Prostate gland (tissue), 2 donors: ENCODE data around the gene HOATZ. TPM values are rescaled to one million over a fixed set of nuclear protein-coding genes. Genes with fewer than 3 reads are reported as not detected.

Experiments used
- DNase-seq: peaks from one replicate; pipeline ENCODE4 v3.0.0-alpha.2; 2019; ENCODE audit warnings: low spot score
- H3K27ac ChIP-seq, 2 donors: fragments of 200-600 bp; sonication (generic); 2 replicates each; pipeline ENCODE4 v1.5.1; 2017 to 2019
- H3K27me3 ChIP-seq: fragments of 200-600 bp; sonication (generic); replicated peaks from 2 replicates; pipeline ENCODE4 v1.5.1; 2019; ENCODE audit not compliant: insufficient read depth
- H3K36me3 ChIP-seq, 2 donors: fragments of 200-600 bp; sonication (generic); 1 replicate in 1 of 2; 2 replicates in 1 of 2; pipeline versions ENCODE4 v1.5.1 to v1.8.1; 2017 to 2019
- H3K4me1 ChIP-seq: fragments of 200-600 bp; sonication (generic); replicated peaks from 2 replicates; pipeline ENCODE4 v1.5.1; 2019
- H3K4me3 ChIP-seq, 2 donors: fragments of 200-600 bp; sonication (generic); 2 replicates each; pipeline ENCODE4 v1.5.1; 2017 to 2019
- H3K9me3 ChIP-seq: fragments of 200-600 bp; sonication (generic); 2 replicates; pipeline ENCODE4 v1.5.1; 2017
- CTCF ChIP-seq, 4 experiments: fragments of 200-600 bp in 2 of 4; fragments of 450-650 bp in 2 of 4; sonication (generic) in 2 of 4; IDR thresholded peaks; 1 replicate in 3 of 4; 2 replicates in 1 of 4; pipeline ENCODE4 v1.5.1; 2016 to 2019; ENCODE audit warnings: antibody characterized with exemption in 4 of 4, mild to moderate bottlenecking in 2 of 4, moderate library complexity in 2 of 4
- POLR2A ChIP-seq: fragments of 450-650 bp; IDR thresholded peaks from one replicate; pipeline ENCODE4 v1.6.1; 2016; ENCODE audit warnings: antibody characterized with exemption, mild to moderate bottlenecking
- POLR2AphosphoS5 ChIP-seq: sonication (generic); formaldehyde crosslinking; IDR thresholded peaks from one replicate; pipeline ENCODE4 v1.6.1; 2017; ENCODE audit warnings: antibody characterized with exemption
- WGBS: methylation state at CpG from one replicate; pipeline ENCODE4 v1.1.5; 2018; 5-methylcytosine and 5-hydroxymethylcytosine counted together
- intact Hi-C: fragments of 100-400 bp; cut with DNase I; formaldehyde crosslinking; loops from one replicate; pipeline ENCODE4 v1.14.2; 2022
- total RNA-seq, 2 donors: library from RNA; depleted of rRNA; stranded (reverse); fragments of >200 nt; gene quantifications; one replicate each; pipeline ENCODE4 v1.1.0, GENCODE V29; 2016

Gene HOATZ
- total RNA-seq, 2 donors from 2014 or later, result 1.0 TPM; not detected in 1

- 55% methylated on average over 1 of the region's 1 CpG for WGBS
- no peak for DNase-seq
- Histone ChIP-seq H3K4me1 (no peaks in the 10 kb centered on the region), H3K27me3 (no peaks in the 10 kb centered on the region), H3K4me3 (no peak overlapping the region), H3K9me3 (no peaks in the 10 kb centered on the region), H3K36me3 (no peaks in the 10 kb centered on the region), H3K27ac (no peak overlapping the region)
- TF ChIP-seq CTCF (IDR thresholded peaks at IDR 0.05), result no peak
- TF ChIP-seq POLR2A, result no peak
- no peak for TF ChIP-seq POLR2AphosphoS5
- intact Hi-C loops, result no loop called here
These were observed 14.1 kb upstream of the HOATZ start for GRCh38 chr11:111500481-111500880.

- 41% methylated on average over 1 of the region's 1 CpG for WGBS
- H3K4me1 ChIP-seq, result no peaks in the 10 kb centered on the region
- no peak overlapping the region for H3K27ac ChIP-seq
- intact Hi-C loops, result no loop called here
- H3K27me3 ChIP-seq, result no peaks in the 10 kb centered on the region
- TF ChIP-seq POLR2AphosphoS5 (no peak), POLR2A (no peak), CTCF (IDR thresholded peaks at IDR 0.05) (no peak)
- no peaks in the 10 kb centered on the region for H3K9me3 ChIP-seq
- no peak for DNase-seq
- no peaks in the 10 kb centered on the region for H3K36me3 ChIP-seq
- H3K4me3 ChIP-seq, result no peak overlapping the region
These were observed 12.0 kb upstream of the HOATZ start for GRCh38 chr11:111502611-111503010.

- no peak overlapping the region for H3K27ac ChIP-seq
- H3K4me1 ChIP-seq, result no peaks in the 10 kb centered on the region
- 51% methylated on average over 1 of the region's 1 CpG for WGBS
- intact Hi-C loops, result no loop called here
- TF ChIP-seq CTCF (IDR thresholded peaks at IDR 0.05) (no peak), POLR2A (no peak), POLR2AphosphoS5 (peak; percentile 61)
- H3K27me3 ChIP-seq, result peaks cover 8% of the 10 kb centered on the region
- DNase-seq, result peak; percentile 56
- no peak overlapping the region for H3K4me3 ChIP-seq
- H3K36me3 ChIP-seq, result no peaks in the 10 kb centered on the region
- H3K9me3 ChIP-seq, result no peaks in the 10 kb centered on the region
These were observed 4.3 kb upstream of the HOATZ start for GRCh38 chr11:111510311-111510710.

GRCh38 chr11:111512296-111513239 is 2.0 kb upstream of the HOATZ start, which contains the start of gene BTG4:
Gene BTG4, minus strand, starts transcription at chr11:111512386. Its CDS starts 13,610 bp downstream, at chr11:111498776.
- Histone ChIP-seq H3K4me3 (peak within 1 kb of the TSS in 1 of 2 donors; percentile 19), H3K27me3 (peaks cover 8% of the 10 kb centered on the region), H3K36me3 (no peaks in the 10 kb centered on the region), H3K27ac (no peak within 1 kb of the TSS), H3K4me1 (no peaks in the 10 kb centered on the region), H3K9me3 (no peaks in the 10 kb centered on the region)
- intact Hi-C loops, result no loop called here
- no peak for DNase-seq
- TF ChIP-seq POLR2AphosphoS5, result no peak
- 12% methylated on average over 78 of the region's 90 CpGs for WGBS

- DNase-seq, result no peak
- Histone ChIP-seq H3K4me1 (no peaks in the 10 kb centered on the region), H3K9me3 (no peaks in the 10 kb centered on the region), H3K36me3 (no peaks in the 10 kb centered on the region), H3K27ac (no peak overlapping the region), H3K4me3 (no peak overlapping the region), H3K27me3 (peaks cover 8% of the 10 kb centered on the region)
- no peak for TF ChIP-seq CTCF (IDR thresholded peaks at IDR 0.05)
- no peak for TF ChIP-seq POLR2A
- TF ChIP-seq POLR2AphosphoS5, result no peak
- WGBS, result 41% methylated on average over 6 of the region's 6 CpGs
- intact Hi-C loops, result no loop called here
These were observed 1.4 kb upstream of the HOATZ start for GRCh38 chr11:111513240-111513605.
